Activated T-cell treated with anti-CD3 and anti-CD28 coated beads, Interleukin-2, amount 50 U/mL, for 72 hours (primary cell): ENCODE data around the gene PROM2. TPM values are rescaled to one million over a fixed set of nuclear protein-coding genes. Genes with fewer than 3 reads are reported as not detected.

Source experiments
- ATAC-seq, 2 donors: fragments of 150-1000 bp; cut with Tn5 transposase; replicated peaks in 1 of 2; 2 replicates each; pipeline ENCODE4 v1.10.0; 2021; ENCODE audit warnings: moderate library complexity in 2 of 2, mild to moderate bottlenecking in 1 of 2
- DNase-seq, 2 donors: peaks; one replicate each; pipeline ENCODE4 v3.0.0; 2021 to 2022; ENCODE audit warnings: mixed read lengths in 1 of 2
- H3K27ac Mint-ChIP-seq: one replicate; pipeline ENCODE4 v1.8.0; 2022; ENCODE audit warnings: mild to moderate bottlenecking, moderate library complexity, mixed read lengths
- H3K27me3 Mint-ChIP-seq: one replicate; pipeline ENCODE4 v1.8.0; 2022; ENCODE audit warnings: low read depth, mixed read lengths
- H3K36me3 Mint-ChIP-seq, 2 donors: one replicate each; pipeline ENCODE4 v1.8.0; 2022; ENCODE audit warnings: mixed read lengths in 2 of 2, mild to moderate bottlenecking in 1 of 2; ENCODE audit not compliant: insufficient read depth in 2 of 2
- H3K4me1 Mint-ChIP-seq: one replicate; pipeline ENCODE4 v1.8.0; 2022; ENCODE audit warnings: low read depth, mixed read lengths
- H3K4me3 Mint-ChIP-seq, 2 donors: one replicate each; pipeline ENCODE4 v1.8.0; 2022; ENCODE audit warnings: mild to moderate bottlenecking in 2 of 2, mixed read lengths in 2 of 2, moderate library complexity in 2 of 2
- H3K9me3 Mint-ChIP-seq, 2 donors: one replicate each; pipeline ENCODE4 v1.8.0; 2022; ENCODE audit warnings: mixed read lengths in 2 of 2
- total RNA-seq, 2 donors: library from RNA; stranded (reverse); gene quantifications; one replicate each; pipeline ENCODE4 v1.2.3, GENCODE V29; 2022

PROM2 gene
- total RNA-seq, 2 donors from 2014 or later: 0.38 to 0.39 TPM

DNA sequence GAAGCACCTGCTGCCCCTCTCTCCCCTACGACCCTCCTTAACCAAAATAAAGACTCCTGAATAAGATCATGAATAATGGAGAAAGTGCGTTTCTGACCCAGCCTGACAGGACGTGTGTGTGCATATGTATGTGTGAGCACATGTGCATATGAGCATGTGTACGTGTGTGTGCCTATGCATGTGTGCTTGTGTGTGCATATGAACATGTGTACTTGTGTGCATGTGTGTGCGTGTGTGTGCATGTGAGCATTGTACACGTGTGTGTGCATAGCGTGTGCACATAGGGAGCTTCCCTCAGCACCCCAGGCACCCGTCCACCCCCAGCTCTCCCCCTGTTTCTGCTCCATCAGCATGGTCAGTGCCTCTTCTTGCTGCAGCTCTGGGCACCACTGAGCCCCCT, 33.6 kb downstream of the PROM2 start:
- no peaks in the 10 kb centered on the region for H3K4me1 Mint-ChIP-seq
- DNase-seq: no peak
- no peaks in the 10 kb centered on the region for H3K9me3 Mint-ChIP-seq
- no peaks in the 10 kb centered on the region for H3K27me3 Mint-ChIP-seq
- H3K4me3 Mint-ChIP-seq: no peak overlapping the region
- ATAC-seq: no peak
- H3K36me3 Mint-ChIP-seq: no peaks in the 10 kb centered on the region
- no peak overlapping the region for H3K27ac Mint-ChIP-seq

DNA sequence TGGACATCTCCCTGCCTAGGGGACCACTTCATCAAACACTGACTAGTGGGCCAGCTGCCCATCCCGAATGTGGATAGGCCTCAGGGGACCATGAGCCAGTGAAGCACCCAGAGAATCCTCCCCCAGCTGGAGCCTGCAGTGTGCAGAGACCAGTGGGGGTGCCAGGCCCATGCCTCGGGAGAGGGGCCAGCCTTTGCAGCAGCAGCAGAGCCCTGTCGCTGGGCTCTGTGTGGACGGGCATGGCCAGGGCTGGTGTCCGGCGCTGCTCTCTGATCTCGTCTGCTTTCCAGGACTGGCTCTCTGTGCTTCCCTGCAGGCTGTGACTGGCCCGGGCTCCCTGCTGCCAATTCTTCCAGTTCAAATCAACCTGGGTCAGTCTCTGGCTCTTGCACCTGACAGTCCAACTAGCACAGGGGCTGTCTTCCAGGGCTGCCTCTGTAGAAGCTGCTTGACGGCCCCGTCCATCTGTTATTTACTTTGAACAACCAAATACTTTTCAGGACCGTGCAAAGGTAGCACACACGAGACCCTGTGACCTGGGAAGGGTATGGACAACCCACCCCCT, 34.3 kb downstream of the PROM2 start:
- no peaks in the 10 kb centered on the region for H3K36me3 Mint-ChIP-seq
- no peaks in the 10 kb centered on the region for H3K27me3 Mint-ChIP-seq
- no peak for DNase-seq
- no peak for ATAC-seq
- no peak overlapping the region for H3K27ac Mint-ChIP-seq
- no peaks in the 10 kb centered on the region for H3K4me1 Mint-ChIP-seq
- H3K9me3 Mint-ChIP-seq: no peaks in the 10 kb centered on the region
- no peak overlapping the region for H3K4me3 Mint-ChIP-seq

- H3K36me3 Mint-ChIP-seq: no peaks in the 10 kb centered on the region
- no peaks in the 10 kb centered on the region for H3K27me3 Mint-ChIP-seq
- no peaks in the 10 kb centered on the region for H3K9me3 Mint-ChIP-seq
- ATAC-seq: no peak
- no peaks in the 10 kb centered on the region for H3K4me1 Mint-ChIP-seq
- DNase-seq: no peak
- no peak overlapping the region for H3K27ac Mint-ChIP-seq
- no peak overlapping the region for H3K4me3 Mint-ChIP-seq
Measured at GRCh38 chr2:95309599-95309998, 35.4 kb downstream of the PROM2 start.

DNA sequence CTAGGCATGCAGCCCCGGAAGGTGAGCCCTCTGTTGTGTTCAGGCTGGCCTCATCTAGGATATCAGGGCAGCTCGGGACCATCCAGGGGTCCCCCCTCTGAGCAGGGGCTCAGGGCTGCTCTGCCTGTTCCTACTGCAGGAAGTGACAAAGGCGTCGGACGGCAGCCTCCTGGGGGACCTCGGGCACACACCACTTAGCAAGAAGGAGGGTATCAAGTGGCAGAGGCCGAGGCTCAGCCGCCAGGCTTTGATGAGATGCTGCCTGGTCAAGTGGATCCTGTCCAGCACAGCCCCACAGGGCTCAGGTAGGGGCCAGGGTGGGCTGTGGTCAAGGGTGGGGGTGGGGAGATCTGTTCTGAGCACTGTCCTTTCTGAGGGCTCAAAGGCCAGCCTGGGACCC, 36.0 kb downstream of the PROM2 start:
- no peak overlapping the region for H3K4me3 Mint-ChIP-seq
- no peaks in the 10 kb centered on the region for H3K27me3 Mint-ChIP-seq
- no peaks in the 10 kb centered on the region for H3K36me3 Mint-ChIP-seq
- DNase-seq: no peak
- H3K4me1 Mint-ChIP-seq: no peaks in the 10 kb centered on the region
- H3K27ac Mint-ChIP-seq: no peak overlapping the region
- no peaks in the 10 kb centered on the region for H3K9me3 Mint-ChIP-seq
- no peak for ATAC-seq

DNA sequence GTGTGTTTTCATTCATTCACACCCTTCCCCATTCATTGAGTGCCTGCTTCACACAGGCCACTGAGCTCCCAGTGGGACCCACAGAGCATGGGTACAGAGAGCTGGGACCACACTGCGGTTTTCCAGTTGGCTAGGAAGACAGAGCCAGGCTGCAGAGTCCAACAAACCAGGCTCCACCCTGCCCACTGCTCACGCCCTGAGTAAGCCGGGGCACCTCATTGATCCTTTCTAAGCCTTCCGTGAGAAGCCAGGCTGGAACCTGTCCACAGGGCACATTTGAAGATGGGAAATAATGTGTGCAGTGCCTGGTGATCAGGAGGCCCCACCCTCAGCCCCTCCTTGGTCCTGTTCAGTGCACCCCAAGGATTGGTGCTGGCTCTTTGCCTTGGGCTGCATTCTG, 36.4 kb downstream of the PROM2 start:
- ATAC-seq (no peak), DNase-seq (no peak)
- Mint-ChIP-seq H3K4me3 (no peak overlapping the region), H3K36me3 (no peaks in the 10 kb centered on the region), H3K27me3 (no peaks in the 10 kb centered on the region), H3K27ac (no peak overlapping the region), H3K9me3 (no peaks in the 10 kb centered on the region), H3K4me1 (no peaks in the 10 kb centered on the region)

- no peak overlapping the region for H3K27ac Mint-ChIP-seq
- H3K36me3 Mint-ChIP-seq: no peaks in the 10 kb centered on the region
- ATAC-seq: no peak
Measured at GRCh38 chr2:95311815-95312542, 37.7 kb downstream of the PROM2 start.

DNA sequence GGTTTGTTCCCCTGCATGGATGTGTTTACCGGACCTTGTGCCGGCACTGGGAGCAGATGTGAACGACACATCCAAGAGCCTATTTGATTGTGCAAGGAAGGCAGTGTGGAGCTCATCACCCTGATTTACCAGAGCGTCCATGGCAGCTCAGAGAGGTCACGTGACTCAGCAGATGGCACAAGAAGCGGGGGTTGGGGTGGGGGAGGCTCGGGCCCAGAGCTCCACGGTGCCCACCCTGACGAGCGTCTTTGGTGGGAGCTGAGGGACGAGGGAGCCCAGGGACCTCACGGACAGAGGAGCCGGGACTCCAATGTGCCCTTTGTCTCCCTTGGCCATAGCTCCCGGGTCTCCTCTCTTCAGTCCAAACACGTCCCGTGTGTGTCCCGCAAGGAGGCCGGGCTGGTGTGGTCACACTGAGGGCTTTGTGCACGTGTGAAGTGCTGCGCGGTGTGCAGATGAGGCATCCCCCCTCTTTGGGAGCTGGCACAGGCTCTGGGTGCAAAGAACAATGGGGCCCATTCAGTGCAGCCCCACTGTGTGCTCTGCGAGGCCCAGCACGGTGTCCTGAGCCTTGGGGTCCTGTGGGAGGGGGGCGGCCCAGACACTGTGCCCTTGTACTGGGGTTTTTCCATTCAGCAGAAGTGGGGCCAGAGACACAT, 38.4 kb downstream of the PROM2 start:
- H3K4me1 Mint-ChIP-seq: no peaks in the 10 kb centered on the region
- no peaks in the 10 kb centered on the region for H3K27me3 Mint-ChIP-seq
- no peaks in the 10 kb centered on the region for H3K36me3 Mint-ChIP-seq
- H3K27ac Mint-ChIP-seq: no peak overlapping the region
- no peak for ATAC-seq
- no peak overlapping the region for H3K4me3 Mint-ChIP-seq
- no peaks in the 10 kb centered on the region for H3K9me3 Mint-ChIP-seq
- DNase-seq: no peak

More at GRCh38 chr2:95311815-95312542, 37.7 kb downstream of the PROM2 start:
- Mint-ChIP-seq H3K9me3 (no peaks in the 10 kb centered on the region), H3K4me3 (no peak overlapping the region), H3K4me1 (no peaks in the 10 kb centered on the region), H3K27me3 (no peaks in the 10 kb centered on the region)
- DNase-seq: no peak

- ATAC-seq (no peak), DNase-seq (no peak)
- Mint-ChIP-seq H3K36me3 (no peaks in the 10 kb centered on the region), H3K4me3 (no peak overlapping the region), H3K4me1 (no peaks in the 10 kb centered on the region), H3K27ac (no peak overlapping the region), H3K27me3 (no peaks in the 10 kb centered on the region), H3K9me3 (no peaks in the 10 kb centered on the region)
Measured at GRCh38 chr2:95313296-95314131, 39.3 kb downstream of the PROM2 start.

DNA sequence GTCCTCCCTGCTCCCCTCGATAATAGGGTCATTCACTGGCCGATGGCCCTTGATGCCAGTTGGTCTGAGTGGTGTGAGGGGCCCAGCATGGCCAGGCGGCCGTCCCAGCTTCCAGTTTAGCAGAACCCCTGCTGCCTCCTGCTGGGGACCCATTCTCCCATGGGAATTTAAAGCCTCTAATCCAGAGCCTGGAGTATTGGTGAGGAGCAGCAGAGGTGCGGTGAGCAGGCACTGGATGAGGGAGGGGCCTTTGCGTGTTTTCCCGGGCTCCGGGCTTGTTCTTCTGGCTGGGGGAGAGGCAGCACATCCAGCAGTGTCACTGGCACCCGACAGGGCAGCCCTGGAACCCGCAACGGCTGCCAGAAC, 40.3 kb downstream of the PROM2 start:
- H3K4me3 Mint-ChIP-seq: no peak overlapping the region
- no peak for ATAC-seq
- H3K36me3 Mint-ChIP-seq: no peaks in the 10 kb centered on the region
- no peaks in the 10 kb centered on the region for H3K4me1 Mint-ChIP-seq
- H3K27ac Mint-ChIP-seq: no peak overlapping the region
- no peaks in the 10 kb centered on the region for H3K27me3 Mint-ChIP-seq
- DNase-seq: no peak
- no peaks in the 10 kb centered on the region for H3K9me3 Mint-ChIP-seq

GRCh38 chr2:95314964-95315611, 40.8 kb downstream of the PROM2 start:
- ATAC-seq: no peak

GRCh38 chr2:95315801-95316411, 41.7 kb downstream of the PROM2 start:
- no peak overlapping the region for H3K4me3 Mint-ChIP-seq
- DNase-seq: no peak
- no peaks in the 10 kb centered on the region for H3K27me3 Mint-ChIP-seq
- no peaks in the 10 kb centered on the region for H3K36me3 Mint-ChIP-seq
- no peaks in the 10 kb centered on the region for H3K9me3 Mint-ChIP-seq
- no peaks in the 10 kb centered on the region for H3K4me1 Mint-ChIP-seq
- H3K27ac Mint-ChIP-seq: no peak overlapping the region
- no peak for ATAC-seq

More at GRCh38 chr2:95314964-95315611, 40.8 kb downstream of the PROM2 start:
- H3K27me3 Mint-ChIP-seq: no peaks in the 10 kb centered on the region
- no peak for DNase-seq
- no peaks in the 10 kb centered on the region for H3K4me1 Mint-ChIP-seq
- H3K36me3 Mint-ChIP-seq: no peaks in the 10 kb centered on the region
- H3K4me3 Mint-ChIP-seq: no peak overlapping the region
- H3K9me3 Mint-ChIP-seq: no peaks in the 10 kb centered on the region
- H3K27ac Mint-ChIP-seq: no peak overlapping the region

GRCh38 chr2:95316466-95317122, 42.3 kb downstream of the PROM2 start:
- DNase-seq (no peak), ATAC-seq (no peak)
- H3K4me1 Mint-ChIP-seq: no peaks in the 10 kb centered on the region
- no peak overlapping the region for H3K4me3 Mint-ChIP-seq
- no peak overlapping the region for H3K27ac Mint-ChIP-seq
- H3K9me3 Mint-ChIP-seq: no peaks in the 10 kb centered on the region
- H3K27me3 Mint-ChIP-seq: no peaks in the 10 kb centered on the region
- no peaks in the 10 kb centered on the region for H3K36me3 Mint-ChIP-seq
